K562 (cell line): ENCODE measurements around the gene SPATA24. TPM values are rescaled to one million over a fixed set of nuclear protein-coding genes. Genes with fewer than 3 reads are reported as not detected.
A peak's percentile ranks its signal among the peaks of the same experiment; 100 is the strongest.

ENCODE experiments used
- BACH1 ChIP-seq: fragments of 200-800 bp; sonication (Bioruptor generic); IDR thresholded peaks from 2 replicates; pipeline ENCODE4 v1.6.1; 2016; ENCODE audit warnings: missing genetic modification characterization, missing compliant biosample characterization
- DIDO1 ChIP-seq: fragments of 450-650 bp; IDR thresholded peaks from 2 replicates; pipeline ENCODE4 v1.6.1; 2016; ENCODE audit warnings: low read depth, missing biosample characterization, missing genetic modification characterization
- FOXJ3 ChIP-seq: sonication (generic); formaldehyde crosslinking; IDR thresholded peaks from 2 replicates; pipeline ENCODE4 v1.4.0; 2020; ENCODE audit warnings: mild to moderate bottlenecking, missing genetic modification reagents
- FOXM1 ChIP-seq, 2 experiments: fragments of 450-650 bp in 1 of 2; sonication (generic) in 1 of 2; formaldehyde crosslinking in 1 of 2; IDR thresholded peaks; 2 replicates each; pipeline versions ENCODE4 v1.6.1 to v1.9.0; 2017 to 2022; ENCODE audit warnings: low read depth in 2 of 2, mild to moderate bottlenecking in 2 of 2, missing genetic modification reagents in 1 of 2, moderate library complexity in 1 of 2
- PHF8 ChIP-seq: fragments of 200-600 bp; sonication (generic); IDR thresholded peaks from 2 replicates; pipeline ENCODE4 v1.6.1; 2012; ENCODE audit warnings: mixed run types, mild to moderate bottlenecking, inconsistent platforms, low read length, moderate library complexity, borderline replicate concordance
- POLR2B ChIP-seq: fragments of 450-650 bp; IDR thresholded peaks from 2 replicates; pipeline ENCODE4 v1.6.1; 2018; ENCODE audit warnings: low read depth; ENCODE audit not compliant: partially characterized antibody
- RB1 ChIP-seq: fragments of 450-650 bp; IDR thresholded peaks from 2 replicates; pipeline ENCODE4 v1.6.1; 2017; ENCODE audit warnings: low read depth, mild to moderate bottlenecking
- RBBP5 ChIP-seq: fragments of 200-600 bp; sonication (generic); IDR thresholded peaks from 2 replicates; pipeline ENCODE4 v1.6.1; 2012; ENCODE audit warnings: borderline replicate concordance, mild to moderate bottlenecking, low read length, control low read depth, inconsistent platforms; ENCODE audit not compliant: insufficient read depth, poor library complexity, severe bottlenecking
- RBM25 ChIP-seq: fragments of 200-400 bp; formaldehyde crosslinking; IDR thresholded peaks from 2 replicates; pipeline ENCODE4 v1.6.1; 2018; ENCODE audit warnings: low read length, low read depth, moderate library complexity; ENCODE audit not compliant: severe bottlenecking
- RFX1 ChIP-seq: fragments of 450-650 bp; IDR thresholded peaks from 2 replicates; pipeline ENCODE4 v1.6.1; 2016; ENCODE audit warnings: mild to moderate bottlenecking, moderate library complexity
- SIN3B ChIP-seq: fragments of 450-650 bp; IDR thresholded peaks from 2 replicates; pipeline ENCODE4 v1.6.1; 2017; ENCODE audit warnings: low read depth, mild to moderate bottlenecking, moderate library complexity
- SMARCB1 ChIP-seq: IDR thresholded peaks from 2 replicates; pipeline ENCODE4 v1.6.1; 2011; ENCODE audit warnings: improper control_type of control experiment, low read depth; ENCODE audit not compliant: insufficient read length
- SMARCE1 ChIP-seq: fragments of 450-650 bp; IDR thresholded peaks from 2 replicates; pipeline ENCODE4 v1.7.1; 2016; ENCODE audit warnings: mild to moderate bottlenecking
- SREBF2 ChIP-seq: sonication (generic); formaldehyde crosslinking; IDR thresholded peaks from 2 replicates; pipeline ENCODE4 v1.4.0; 2020; ENCODE audit warnings: mild to moderate bottlenecking, missing genetic modification reagents
- TAF1 ChIP-seq: IDR thresholded peaks from 2 replicates; pipeline ENCODE4 v1.6.1; 2011; ENCODE audit warnings: mild to moderate bottlenecking, low read length, moderate library complexity; ENCODE audit not compliant: insufficient read depth, control insufficient read depth, severe bottlenecking; ENCODE audit errors: extremely low read depth
- TBL1XR1 ChIP-seq, 2 experiments: IDR thresholded peaks; 2 replicates each; pipeline ENCODE4 v1.6.1; 2012; ENCODE audit warnings: improper control_type of control experiment in 2 of 2, low read length in 2 of 2, mild to moderate bottlenecking in 1 of 2
- TEAD4 ChIP-seq, 2 experiments: sonication (generic) in 1 of 2; formaldehyde crosslinking in 1 of 2; IDR thresholded peaks; 2 replicates each; pipeline versions ENCODE4 v1.6.1 to v1.8.0; 2012 to 2022; ENCODE audit warnings: borderline replicate concordance in 1 of 2, inconsistent platforms in 1 of 2, low read length in 1 of 2, mild to moderate bottlenecking in 1 of 2, missing genetic modification reagents in 1 of 2
- ZNF134 ChIP-seq: fragments of 250-450 bp; sonication (Bioruptor Pico); conservative IDR thresholded peaks from 2 replicates; pipeline ENCODE4 v1.4.0; 2020
- polyA plus RNA-seq, 8 experiments: library from polyadenylated mRNA; depleted of rRNA in 4 of 8; stranded (reverse) in 5 of 8; unstranded in 3 of 8; fragments of >200 nt; fragmentation: Nextera tagmentation in 2 of 8; fragmentation: Illumina TruSeq in 1 of 8; extraction: Ambion mirVana in 2 of 8; extraction: Trizol in 1 of 8; gene quantifications; 2 replicates each; pipeline versions ENCODE4 v1.2.1 to v1.2.3, GENCODE V29; 2011 to 2014; ENCODE audit warnings: inconsistent platforms in 1 of 8, missing spikeins in 1 of 8
- total RNA-seq, 7 experiments: library from RNA; depleted of rRNA in 6 of 7; stranded (reverse); fragments of >200 nt in 6 of 7; fragmentation: Illumina TruSeq in 2 of 7; extraction: Trizol in 2 of 7; gene quantifications; 2 replicates each; pipeline versions ENCODE4 v1.2.1 to v1.2.3, GENCODE V29; 2011 to 2021; ENCODE audit warnings: low replicate concordance in 1 of 7
- TF ChIP-seq, protein P1 (sequence below): sonication (generic); formaldehyde crosslinking; IDR thresholded peaks from 2 replicates; pipeline ENCODE4 v1.9.0; 2022; ENCODE audit warnings: mild to moderate bottlenecking, missing genetic modification reagents

Gene SPATA24
- total and polyA plus RNA-seq, 9 of the 15 experiments (the other 6 are each of a cell fraction or from before 2014, with no cell fraction given): 4.1 to 12.6 (median 8.0) TPM

- TF ChIP-seq, protein P1, sequence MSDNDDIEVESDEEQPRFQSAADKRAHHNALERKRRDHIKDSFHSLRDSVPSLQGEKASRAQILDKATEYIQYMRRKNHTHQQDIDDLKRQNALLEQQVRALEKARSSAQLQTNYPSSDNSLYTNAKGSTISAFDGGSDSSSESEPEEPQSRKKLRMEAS (CRISPR knock-in tag): no peak
- TF ChIP-seq RB1: peak; percentile 20; the same call in 1 of the 2 replicates
- TF ChIP-seq TEAD4 (IDR thresholded peaks at IDR 0.05; ENCODE audit: low read length): no peak
- TF ChIP-seq TEAD4 (CRISPR knock-in tag; IDR thresholded peaks at IDR 0.05; ENCODE audit: borderline replicate concordance): no peak
- TF ChIP-seq SMARCB1: no peak
- TF ChIP-seq RFX1: no peak
- TF ChIP-seq FOXM1 (IDR thresholded peaks at IDR 0.05; ENCODE audit: low read depth): no peak; the same call in 1 of the 2 replicates
- no peak for TF ChIP-seq FOXM1 (CRISPR knock-in tag; IDR thresholded peaks at IDR 0.05; ENCODE audit: low read depth)
- TF ChIP-seq TBL1XR1 (IDR thresholded peaks at IDR 0.05; ENCODE audit: low read length in 2 of 2): 0 out of 4 replicates have a peak, but pooled peaks of 1 of the 2 experiments have one; percentile 18
- TF ChIP-seq RBBP5: peak; percentile 11
- TF ChIP-seq SMARCE1: no peak
- no peak for TF ChIP-seq FOXJ3 (CRISPR knock-in tag)
- TF ChIP-seq ZNF134: 0 out of 2 replicates have a peak, but pooled peaks have one; percentile 11
- no peak for TF ChIP-seq SREBF2 (CRISPR knock-in tag)
- TF ChIP-seq PHF8: peak; percentile 29; the same call in 1 of the 2 replicates
- TF ChIP-seq SIN3B: 0 out of 2 replicates have a peak, but pooled peaks have one; percentile 14
- peak; percentile 44; the same call in 1 of the 2 replicates for TF ChIP-seq BACH1 (tag)
- no peak for TF ChIP-seq RBM25
- no peak for TF ChIP-seq TAF1
- peak; percentile 60 for TF ChIP-seq DIDO1
- peak; percentile 19 for TF ChIP-seq POLR2B
These were observed 18.5 kb downstream of the SPATA24 start (continued) for GRCh38 chr5:139385061-139386049.
